Ectodermal cell (in vitro differentiated cells): ENCODE data around the gene KIAA1217.

Experiments used
- H3K27ac ChIP-seq: 2 replicates; pipeline ENCODE4 v1.7.0; 2013; ENCODE audit warnings: mild to moderate bottlenecking, low read depth, low read length; ENCODE audit not compliant: insufficient read depth, poor library complexity, severe bottlenecking
- H3K27me3 ChIP-seq: 2 replicates; pipeline ENCODE4 v1.7.0; 2013; ENCODE audit warnings: mild to moderate bottlenecking, low read length; ENCODE audit not compliant: insufficient read depth, control insufficient read depth, poor library complexity, severe bottlenecking
- H3K36me3 ChIP-seq: one replicate; pipeline ENCODE4 v1.7.0; 2013; ENCODE audit warnings: low read length; ENCODE audit not compliant: control insufficient read depth, insufficient read depth
- H3K4me1 ChIP-seq: one replicate; pipeline ENCODE4 v1.7.0; 2013; ENCODE audit warnings: low read length; ENCODE audit not compliant: control insufficient read depth, insufficient read depth
- H3K4me3 ChIP-seq: 2 replicates; pipeline ENCODE4 v1.7.0; 2013; ENCODE audit warnings: low read depth, low read length, control low read depth; ENCODE audit not compliant: insufficient read depth
- H3K9me3 ChIP-seq: 2 replicates; pipeline ENCODE4 v1.7.0; 2013; ENCODE audit warnings: mild to moderate bottlenecking, low read length, moderate library complexity; ENCODE audit not compliant: control insufficient read depth
- WGBS, 2 experiments: methylation state at CpG; one replicate each; pipeline ENCODE4 v1.1.7; 2013; ENCODE audit warnings: missing lambda C conversion rate in 2 of 2; 5-methylcytosine and 5-hydroxymethylcytosine counted together

Gene KIAA1217

DNA sequence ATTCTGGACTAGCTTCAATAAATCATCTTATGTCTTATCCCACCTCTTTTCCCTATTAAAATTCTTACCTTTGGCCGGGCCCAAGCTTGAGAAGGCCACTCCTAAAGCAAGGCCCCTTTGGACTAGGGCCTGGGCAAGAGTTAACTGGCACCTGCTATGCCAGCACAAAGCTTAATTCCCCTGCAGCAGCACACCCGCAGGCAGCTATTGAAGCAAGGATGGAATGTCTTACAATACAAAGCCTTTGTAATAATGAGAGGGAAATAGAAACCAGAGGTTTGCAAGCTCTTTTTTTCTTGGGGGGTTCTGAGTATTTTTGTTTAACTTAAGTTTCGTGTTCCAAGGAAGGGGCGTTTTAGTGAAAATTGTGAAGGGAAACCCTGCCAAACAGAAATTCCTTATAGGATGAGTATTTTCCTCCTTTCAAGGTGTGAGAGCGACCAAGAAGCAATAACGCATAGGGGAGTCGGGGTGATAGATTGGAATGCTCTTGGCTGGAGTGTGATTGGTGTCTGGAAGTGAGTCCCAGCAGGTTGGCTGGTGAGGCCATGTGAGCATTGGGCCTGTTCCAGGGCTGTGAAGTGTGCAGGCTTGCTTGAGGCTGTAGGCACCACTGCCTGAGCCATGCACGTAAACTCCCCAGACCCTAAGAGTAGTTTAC is 148.5 kb downstream of the KIAA1217 start:
- Histone ChIP-seq H3K27ac (peak overlapping the region; percentile 92), H3K4me1 (peaks cover 38% of the 10 kb centered on the region), H3K36me3 (no peaks in the 10 kb centered on the region), H3K27me3 (no peaks in the 10 kb centered on the region), H3K4me3 (no peak overlapping the region), H3K9me3 (no peaks in the 10 kb centered on the region)
- 29% methylated on average over 8 of the region's 8 CpGs for WGBS, 2 experiments

DNA sequence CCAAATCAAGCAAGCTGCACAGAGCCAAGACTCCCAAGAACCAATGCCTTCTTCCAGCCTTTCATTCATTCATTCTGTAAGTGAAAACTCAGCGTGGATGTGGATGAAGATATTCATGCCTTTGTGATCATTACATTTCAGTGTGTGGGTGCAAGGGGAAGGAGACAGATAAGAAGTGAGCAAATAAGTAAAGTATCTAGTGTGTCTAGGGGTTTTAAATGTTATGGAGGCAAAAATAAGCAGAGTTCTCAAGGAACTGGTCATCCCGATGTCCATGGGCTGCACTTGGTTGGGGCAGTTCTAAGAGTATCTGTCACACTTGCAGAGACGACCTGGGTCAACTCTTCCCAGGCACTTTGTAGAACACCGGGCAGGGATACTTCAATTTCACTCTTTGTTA is 149.1 kb downstream of the KIAA1217 start:
- WGBS, 2 experiments: 88 to 90% methylated on average over 4 of the region's 4 CpGs
- H3K4me3 ChIP-seq: no peak overlapping the region
- H3K27ac ChIP-seq: peak overlapping the region; percentile 92
- no peaks in the 10 kb centered on the region for H3K36me3 ChIP-seq
- H3K4me1 ChIP-seq: peaks cover 32% of the 10 kb centered on the region
- H3K9me3 ChIP-seq: no peaks in the 10 kb centered on the region
- no peaks in the 10 kb centered on the region for H3K27me3 ChIP-seq

DNA sequence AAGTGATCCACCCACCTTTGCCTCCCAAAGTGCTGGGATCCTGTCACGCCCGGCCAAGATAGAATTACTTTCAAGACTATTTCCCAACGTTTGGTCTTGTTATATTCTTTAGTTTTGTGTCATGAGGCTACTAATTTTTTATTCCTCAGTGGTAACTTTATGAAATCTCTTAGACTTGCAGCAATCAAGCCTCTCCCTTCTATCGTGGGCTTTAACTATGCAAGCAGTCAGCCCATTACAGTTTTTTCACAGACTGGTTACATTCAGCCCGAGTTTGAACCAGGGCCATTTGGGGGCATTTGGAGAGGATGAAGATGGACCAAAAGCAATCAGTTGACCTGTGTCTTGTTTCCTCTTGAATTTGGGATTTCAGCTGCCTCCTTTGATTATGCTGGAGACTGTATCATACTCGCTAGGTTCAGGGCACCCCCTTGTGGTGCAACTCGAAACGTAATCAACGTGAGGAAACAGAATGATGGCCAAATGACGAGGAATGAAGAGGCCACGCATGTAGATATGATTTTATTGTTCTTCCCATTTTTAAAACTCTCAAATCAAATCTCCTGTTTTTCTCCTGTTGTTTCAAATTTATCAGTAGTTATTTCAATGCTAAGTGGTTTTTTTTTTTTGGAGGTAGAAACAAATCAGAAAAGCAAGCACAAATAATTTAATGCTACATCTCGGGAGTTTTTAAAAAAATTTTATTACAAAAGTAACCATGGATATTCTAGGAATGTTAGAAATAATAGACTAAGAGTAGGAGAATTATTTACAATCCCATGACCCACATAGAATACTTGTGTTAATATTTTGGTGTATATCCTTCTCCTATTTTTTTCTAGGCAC is 151.6 kb downstream of the KIAA1217 start:
- no peaks in the 10 kb centered on the region for H3K27me3 ChIP-seq
- H3K9me3 ChIP-seq: no peaks in the 10 kb centered on the region
- H3K4me1 ChIP-seq: peaks cover 20% of the 10 kb centered on the region
- peak overlapping the region; percentile 16 for H3K27ac ChIP-seq
- no peak overlapping the region for H3K4me3 ChIP-seq
- no peaks in the 10 kb centered on the region for H3K36me3 ChIP-seq
- WGBS, 2 experiments: 46 to 48% methylated on average over 9 to 11 of the region's 12 CpGs

DNA sequence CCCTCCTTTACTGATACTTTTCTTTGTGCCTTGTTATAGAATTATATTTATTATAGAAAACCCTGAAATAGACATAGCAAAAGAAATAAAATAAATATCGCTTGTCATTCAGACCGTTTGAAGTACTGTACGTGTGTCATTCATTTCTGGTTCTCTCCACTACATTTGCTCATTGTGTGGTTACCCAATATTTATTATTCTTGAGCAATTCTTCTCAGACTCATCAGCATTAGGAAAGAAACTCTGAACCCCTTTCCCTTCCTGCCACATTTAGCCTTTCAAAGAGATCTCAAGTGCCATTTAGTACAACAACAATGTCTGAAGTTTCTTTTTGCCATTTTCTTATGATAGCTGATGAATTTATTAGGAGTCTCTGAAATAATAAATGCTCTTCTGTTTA is 154.1 kb downstream of the KIAA1217 start:
- 100% methylated on average over 3 of the region's 3 CpGs for WGBS, 2 experiments
- Histone ChIP-seq H3K4me1 (peaks cover 7% of the 10 kb centered on the region), H3K9me3 (no peaks in the 10 kb centered on the region), H3K4me3 (no peak overlapping the region), H3K36me3 (no peaks in the 10 kb centered on the region), H3K27me3 (no peaks in the 10 kb centered on the region), H3K27ac (no peak overlapping the region)

DNA sequence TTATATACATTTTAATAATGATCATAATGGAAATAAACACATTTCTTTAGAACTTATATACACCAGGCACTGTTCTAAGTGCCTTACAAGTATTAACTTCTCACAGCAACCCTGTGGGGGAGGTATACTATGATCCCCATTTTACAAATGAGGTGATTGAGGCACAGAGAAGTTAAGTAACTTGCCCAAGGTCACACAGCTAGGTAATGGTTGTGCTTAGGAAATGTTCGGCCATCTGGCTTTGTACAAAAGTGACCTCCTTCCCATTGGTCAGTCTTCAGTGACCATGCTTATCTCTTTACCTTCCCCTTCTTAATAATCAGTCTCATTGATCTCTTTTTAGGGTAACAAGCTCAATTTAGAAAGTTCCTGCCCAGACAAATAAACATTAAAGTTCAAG is 158.8 kb downstream of the KIAA1217 start:
- H3K4me1 ChIP-seq: no peaks in the 10 kb centered on the region
- no peak overlapping the region for H3K4me3 ChIP-seq
- H3K27me3 ChIP-seq: no peaks in the 10 kb centered on the region
- H3K36me3 ChIP-seq: no peaks in the 10 kb centered on the region
- no peaks in the 10 kb centered on the region for H3K9me3 ChIP-seq
- no peak overlapping the region for H3K27ac ChIP-seq
- 76 to 90% methylated on average over 1 of the region's 1 CpG for WGBS, 2 experiments

DNA sequence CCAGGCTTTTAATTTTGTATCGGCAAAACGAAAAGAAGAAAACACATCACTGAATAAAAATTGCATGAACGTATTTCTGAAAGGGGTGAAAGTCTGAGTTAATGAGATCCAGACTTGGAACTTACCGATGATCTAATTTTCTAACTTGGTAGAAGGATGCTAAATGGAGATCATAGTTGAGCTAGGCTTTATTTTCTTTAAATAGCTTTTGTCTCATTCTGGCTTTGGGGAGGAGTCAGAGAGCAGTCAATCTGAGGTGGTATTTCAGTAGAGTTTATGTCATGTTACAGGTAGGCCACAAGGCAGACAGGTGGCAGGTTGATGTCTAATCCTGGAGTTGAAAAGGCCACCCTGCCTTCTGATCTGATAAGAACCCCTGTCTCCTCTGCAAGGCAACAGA is 161.9 kb downstream of the KIAA1217 start:
- no peak overlapping the region for H3K27ac ChIP-seq
- no peaks in the 10 kb centered on the region for H3K9me3 ChIP-seq
- H3K36me3 ChIP-seq: no peaks in the 10 kb centered on the region
- H3K27me3 ChIP-seq: no peaks in the 10 kb centered on the region
- H3K4me1 ChIP-seq: no peaks in the 10 kb centered on the region
- 96 to 100% methylated on average over 4 of the region's 4 CpGs for WGBS, 2 experiments
- no peak overlapping the region for H3K4me3 ChIP-seq

DNA sequence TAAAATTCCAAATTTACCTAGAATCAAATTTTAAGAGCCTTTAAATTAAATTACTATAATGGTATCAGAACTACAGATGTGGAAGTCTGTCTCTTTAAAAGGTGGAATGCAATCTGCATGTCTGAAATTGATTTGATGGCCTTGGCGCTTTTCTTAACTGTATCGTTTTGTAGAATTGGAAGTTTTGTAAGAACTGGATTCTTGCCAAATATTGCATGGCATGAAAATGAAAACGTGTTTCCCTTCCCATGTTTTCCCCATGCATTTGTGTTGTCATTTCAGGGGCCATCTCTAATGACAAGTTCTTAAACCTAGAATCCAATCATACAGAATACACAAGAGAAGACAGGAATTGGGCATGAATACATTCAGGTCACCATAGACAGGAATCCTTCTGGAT is 162.5 kb downstream of the KIAA1217 start:
- H3K9me3 ChIP-seq: no peaks in the 10 kb centered on the region
- H3K4me1 ChIP-seq: no peaks in the 10 kb centered on the region
- H3K4me3 ChIP-seq: no peak overlapping the region
- no peaks in the 10 kb centered on the region for H3K36me3 ChIP-seq
- no peaks in the 10 kb centered on the region for H3K27me3 ChIP-seq
- WGBS, 2 experiments: 88 to 90% methylated on average over 3 of the region's 3 CpGs
- H3K27ac ChIP-seq: no peak overlapping the region

DNA sequence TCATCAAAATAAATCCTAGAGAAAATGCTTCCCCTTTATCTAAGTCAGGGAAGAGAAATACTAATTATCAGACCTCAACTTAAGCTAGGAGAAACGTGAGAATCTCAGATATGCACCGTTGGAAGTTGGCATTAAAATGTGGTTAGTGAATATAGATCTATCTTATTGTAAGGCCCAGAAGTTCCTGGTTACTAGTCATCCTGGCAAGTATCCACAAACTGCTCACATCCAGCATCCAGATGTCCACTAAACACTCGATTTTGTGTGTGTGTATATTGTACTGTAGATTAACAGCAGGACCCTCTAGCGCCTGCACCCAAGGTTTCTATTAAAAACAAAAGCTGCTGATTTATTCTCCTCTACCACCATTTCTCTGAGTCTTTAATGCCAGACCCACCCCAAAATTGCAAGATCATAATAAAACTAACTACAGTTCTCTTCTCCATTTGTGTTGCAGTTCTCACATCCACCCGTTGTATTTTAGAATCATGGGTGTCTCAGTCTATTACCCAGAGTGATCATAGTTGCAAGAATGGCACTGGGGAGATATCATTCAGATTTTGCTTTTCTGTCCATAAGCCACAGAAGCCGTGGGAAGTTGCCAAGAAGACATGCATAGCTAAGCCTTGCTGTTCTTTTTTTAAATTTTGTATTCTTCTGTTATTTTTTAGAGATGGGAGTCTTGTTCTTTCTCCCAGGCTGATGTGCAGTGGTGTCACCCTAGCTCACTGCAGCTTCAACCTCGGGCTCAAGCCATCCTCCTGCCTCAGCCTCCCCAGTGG is 165.4 kb downstream of the KIAA1217 start:
- 94 to 98% methylated on average over 6 to 7 of the region's 7 CpGs for WGBS, 2 experiments
- Histone ChIP-seq H3K9me3 (no peaks in the 10 kb centered on the region), H3K4me3 (no peak overlapping the region), H3K4me1 (no peaks in the 10 kb centered on the region), H3K36me3 (no peaks in the 10 kb centered on the region), H3K27ac (no peak overlapping the region), H3K27me3 (no peaks in the 10 kb centered on the region)

DNA sequence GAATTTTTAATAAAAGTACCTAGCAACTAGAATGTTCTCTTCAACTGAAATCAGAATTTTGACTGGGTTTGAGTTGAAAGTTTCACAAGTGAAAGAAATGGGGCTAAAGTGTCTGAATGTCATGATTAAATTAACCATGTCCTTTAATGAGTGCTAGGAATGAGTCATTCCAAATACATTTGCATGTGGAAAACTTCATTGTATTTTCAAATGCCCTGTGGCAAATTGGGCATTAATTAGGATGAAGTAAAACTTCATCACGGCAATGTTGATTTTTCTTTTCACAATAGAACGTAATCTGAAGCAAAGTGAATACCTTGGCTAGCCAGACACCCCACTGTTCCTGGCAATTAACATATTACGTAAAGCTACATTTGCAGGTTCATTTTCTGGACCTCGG is 166.6 kb downstream of the KIAA1217 start:
- 86 to 87% methylated on average over 4 of the region's 4 CpGs for WGBS, 2 experiments
- no peaks in the 10 kb centered on the region for H3K36me3 ChIP-seq
- H3K4me1 ChIP-seq: no peaks in the 10 kb centered on the region
- no peaks in the 10 kb centered on the region for H3K27me3 ChIP-seq
- H3K27ac ChIP-seq: no peak overlapping the region
- H3K9me3 ChIP-seq: no peaks in the 10 kb centered on the region
- no peak overlapping the region for H3K4me3 ChIP-seq

DNA sequence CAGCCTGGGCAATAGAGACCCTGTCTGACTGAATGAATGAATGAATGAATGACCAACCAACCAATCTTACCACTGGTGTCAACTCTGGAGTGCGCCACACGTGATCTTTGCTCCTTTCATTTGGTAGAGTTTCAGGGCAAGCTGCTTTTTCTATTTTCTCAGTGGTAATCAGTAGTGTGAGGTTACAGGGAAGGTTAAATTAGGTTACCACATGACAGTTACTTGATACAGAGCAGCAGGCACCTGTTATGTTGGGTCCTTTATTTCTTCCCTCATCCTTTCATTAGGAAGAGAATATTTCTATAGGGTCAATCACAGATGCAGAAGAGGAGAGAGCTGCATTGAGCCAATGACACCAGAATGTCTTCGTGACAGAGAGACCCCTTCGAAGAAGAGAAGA is 167.8 kb downstream of the KIAA1217 start:
- 97 to 99% methylated on average over 4 of the region's 4 CpGs for WGBS, 2 experiments
- no peak overlapping the region for H3K27ac ChIP-seq

More for the DNA sequence above, 167.8 kb downstream of the KIAA1217 start:
- Histone ChIP-seq H3K36me3 (no peaks in the 10 kb centered on the region), H3K27me3 (no peaks in the 10 kb centered on the region), H3K9me3 (no peaks in the 10 kb centered on the region), H3K4me1 (no peaks in the 10 kb centered on the region), H3K4me3 (no peak overlapping the region)
